ENCODE measurements around the gene ACACA. TPM values are rescaled to one million over a fixed set of nuclear protein-coding genes. Genes with fewer than 3 reads are reported as not detected.

The ACACA gene
- 44.7 and 55.6 TPM in 2 replicates for total RNA-seq

DNA sequence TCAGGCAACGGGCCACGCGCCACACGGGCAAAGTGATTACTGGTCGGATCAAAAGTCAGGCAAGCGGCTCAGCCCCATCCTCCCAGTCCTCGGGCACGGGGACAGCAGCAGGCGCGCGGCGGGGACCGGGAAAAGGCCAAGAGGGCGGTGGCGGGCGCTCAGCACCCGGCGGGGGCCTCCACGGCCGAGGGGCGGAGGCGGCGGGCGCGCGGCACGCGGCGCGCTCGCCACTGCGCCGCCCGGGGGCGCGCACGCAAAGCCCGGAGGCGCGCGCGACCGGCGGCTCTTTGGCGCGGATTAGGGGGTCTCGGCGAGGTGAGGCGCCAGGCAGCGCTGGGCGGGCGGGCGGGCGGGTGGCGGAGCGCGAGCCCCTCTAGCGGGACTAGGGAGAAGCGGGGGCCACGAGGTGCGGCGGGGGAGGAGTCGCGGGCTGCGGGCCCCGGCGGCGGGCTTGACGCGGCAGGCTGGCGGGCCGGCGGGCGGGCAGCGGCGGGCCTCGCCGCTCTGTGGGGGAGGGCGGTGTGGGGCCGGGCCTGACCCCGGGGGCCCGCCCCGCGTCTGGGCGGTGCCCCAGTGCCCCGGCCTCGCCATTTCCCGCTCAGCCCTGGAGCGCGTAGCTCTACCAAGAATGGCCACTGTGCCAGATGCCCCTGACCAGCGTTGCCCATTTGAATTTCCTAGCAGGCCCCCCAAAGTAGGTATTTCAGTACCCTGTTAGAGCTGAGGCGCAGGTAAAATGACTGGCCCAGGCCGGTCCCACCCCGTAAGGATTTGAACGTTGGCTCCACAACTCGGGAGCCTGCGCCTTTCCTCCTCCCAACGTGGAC, at the start of gene ACACA, which contains the start of gene TADA2A:
TSS of gene ACACA (minus strand) at position 202 of the 827 bp plus-strand sequence. CDS start 537 bp downstream, outside the sequence.
TSS of gene TADA2A (plus strand) at position 252 of the 827 bp plus-strand sequence. CDS start 4,480 bp downstream, outside the sequence.

DNA sequence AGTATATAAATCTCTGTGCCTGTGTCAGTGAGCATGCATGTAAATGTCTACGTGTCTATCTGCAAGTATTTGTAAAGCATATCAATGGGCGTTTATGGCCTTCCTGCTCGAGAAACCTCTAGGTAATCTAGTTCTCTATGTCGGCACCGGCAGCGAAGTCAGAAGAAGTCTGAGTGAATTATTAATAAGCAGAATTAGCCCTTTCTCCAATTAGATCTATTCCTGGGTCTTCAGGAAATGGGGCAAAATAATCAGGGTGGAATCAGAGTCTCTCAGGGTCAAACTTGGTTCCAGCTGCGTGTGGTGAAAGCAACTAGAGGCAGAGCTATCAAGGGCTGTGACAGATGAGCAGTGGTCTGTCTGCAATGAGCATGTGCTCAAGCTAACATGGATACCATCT, 30.9 kb downstream of the ACACA start, which contains the start of gene C17orf78:
TSS of gene C17orf78 (plus strand) at position 280 of the 400 bp plus-strand sequence. CDS start at position 388, 108 bp downstream.

Other genes starting within 250 kb of the ACACA start
- gene C17orf78, start 30.9 kb downstream of the ACACA start, total RNA-seq, result not detected in 2 replicates
- 16.7 and 21.9 TPM in 2 replicates for gene TADA2A, start 50 bp upstream of the ACACA start, total RNA-seq
- 26.1 and 53.2 TPM in 2 replicates for gene DUSP14, start 83.1 kb upstream of the ACACA start, total RNA-seq
- 19.9 and 23.2 TPM in 2 replicates for gene SYNRG, start 202.6 kb upstream of the ACACA start, total RNA-seq
- 39.2 and 60.8 TPM in 2 replicates for gene DDX52, start 236.6 kb upstream of the ACACA start, total RNA-seq

Data from vein endothelial cell (primary cell).